HL-60 (cell line): ENCODE data around the gene POPDC3.
A peak's percentile ranks its signal among the peaks of the same experiment; 100 is the strongest.
"Not testable (repeated sequence)": the region's sequence is repeated elsewhere in the genome, so short reads cannot be mapped to it uniquely, and the experiment has no call there.

Experiments used
- DNase-seq, 2 experiments: peaks; one replicate each; pipeline ENCODE4 v3.0.0-alpha.2; 2010 to 2020; ENCODE audit warnings: low read depth in 1 of 2, low spot score in 1 of 2
- H3K27ac ChIP-seq: fragments of 250-450 bp; sonication (Bioruptor Pico); replicated peaks from 2 replicates; pipeline ENCODE4 v1.5.1; 2020; ENCODE audit warnings: mild to moderate bottlenecking, moderate library complexity
- H3K27me3 ChIP-seq: fragments of 250-450 bp; sonication (Bioruptor Pico); 2 replicates; pipeline ENCODE4 v1.5.1; 2021; ENCODE audit warnings: mild to moderate bottlenecking, moderate library complexity; ENCODE audit not compliant: insufficient read depth, poor library complexity, severe bottlenecking
- H3K4me3 ChIP-seq: replicated peaks from 2 replicates; pipeline ENCODE4 v1.5.1; 2011; ENCODE audit warnings: mild to moderate bottlenecking, control low read depth, low read length; ENCODE audit not compliant: insufficient read depth
- CTCF ChIP-seq: IDR thresholded peaks from one replicate; pipeline ENCODE4 v1.5.1; 2011; ENCODE audit warnings: low read length, control low read depth, inconsistent platforms; ENCODE audit not compliant: insufficient read depth
- GABPA ChIP-seq: IDR thresholded peaks from 2 replicates; pipeline ENCODE4 v1.6.1; 2012; ENCODE audit warnings: low read depth
- POLR2AphosphoS5 ChIP-seq: IDR thresholded peaks from 2 replicates; pipeline ENCODE4 v1.6.1; 2012; ENCODE audit warnings: low read depth
- REST ChIP-seq: IDR thresholded peaks from 2 replicates; pipeline ENCODE4 v1.6.1; 2012; ENCODE audit warnings: low read depth; ENCODE audit not compliant: insufficient replicate concordance
- SPI1 ChIP-seq: IDR thresholded peaks from 2 replicates; pipeline ENCODE4 v1.6.1; 2012; ENCODE audit warnings: low read depth, mild to moderate bottlenecking, borderline replicate concordance

The POPDC3 gene

GRCh38 chr6:105223242-105223641, 43.4 kb upstream of the POPDC3 start:
- no peak for TF ChIP-seq SPI1
- TF ChIP-seq CTCF: no peak
- no peak for DNase-seq
- no peaks in the 10 kb centered on the region for H3K27me3 ChIP-seq
- no peak overlapping the region for H3K27ac ChIP-seq
- no peak overlapping the region for H3K4me3 ChIP-seq

GRCh38 chr6:105221219-105221618, 41.4 kb upstream of the POPDC3 start:
- not testable (repeated sequence) for DNase-seq

GRCh38 chr6:105220186-105220585, 40.4 kb upstream of the POPDC3 start:
- Histone ChIP-seq H3K27ac (no peak overlapping the region), H3K4me3 (no peak overlapping the region), H3K27me3 (no peaks in the 10 kb centered on the region)
- DNase-seq: no peak
- no peak for TF ChIP-seq POLR2AphosphoS5
- TF ChIP-seq CTCF: no peak
- TF ChIP-seq REST: no peak
- TF ChIP-seq SPI1: no peak
- TF ChIP-seq GABPA: no peak

More at GRCh38 chr6:105221219-105221618, 41.4 kb upstream of the POPDC3 start:
- not testable (repeated sequence) for H3K4me3 ChIP-seq, H3K27me3 ChIP-seq, H3K27ac ChIP-seq

- not testable (repeated sequence) for H3K27me3 ChIP-seq, H3K4me3 ChIP-seq, H3K27ac ChIP-seq
- DNase-seq: peak in 1 of 2 experiments; percentile 7
Observed at GRCh38 chr6:105219218-105219617, 39.4 kb upstream of the POPDC3 start.

- Histone ChIP-seq H3K4me3 (no peak overlapping the region), H3K27ac (no peak overlapping the region), H3K27me3 (no peaks in the 10 kb centered on the region)
- DNase-seq: no peak
- TF ChIP-seq SPI1 (no peak), GABPA (no peak), CTCF (no peak), POLR2AphosphoS5 (no peak), REST (no peak)
Observed at GRCh38 chr6:105215506-105215905, 35.7 kb upstream of the POPDC3 start.
